A673 (cell line): ENCODE measurements around the gene TENM4.

Experiments used
- EZH2 ChIP-seq: fragments of 200-600 bp; sonication (generic); IDR thresholded peaks from 2 replicates; pipeline ENCODE4 v1.6.1; 2017; ENCODE audit warnings: borderline replicate concordance, low read depth, mild to moderate bottlenecking, mixed read lengths, antibody characterized with exemption, low read length; ENCODE audit not compliant: poor library complexity, severe bottlenecking
- TF ChIP-seq, protein P1 (sequence below): fragments of 300-800, 200-600 bp; sonication (generic); conservative IDR thresholded peaks from 2 replicates; pipeline ENCODE4 v1.5.1; 2017; ENCODE audit warnings: low read depth, mild to moderate bottlenecking, antibody characterized with exemption, low read length, moderate library complexity, mixed read lengths

DNA sequence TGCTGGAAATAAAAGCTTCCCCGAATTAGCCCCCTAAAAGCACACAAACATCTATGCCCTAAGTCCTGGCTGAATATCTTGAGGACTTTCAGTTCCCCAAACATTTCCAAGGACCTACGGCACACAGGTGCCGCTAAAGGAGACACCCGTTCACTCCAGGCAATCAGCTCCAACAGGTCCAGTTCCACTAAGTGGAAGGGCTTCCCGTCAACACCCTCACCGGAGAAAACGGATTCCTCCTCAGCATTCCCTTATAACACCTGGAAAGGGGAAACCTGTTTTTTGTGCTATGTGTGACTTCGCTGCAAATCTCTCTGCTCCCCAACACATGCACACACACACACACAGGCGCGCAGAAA lies 3.9 kb downstream of the TENM4 start:
- TF ChIP-seq, protein P1, sequence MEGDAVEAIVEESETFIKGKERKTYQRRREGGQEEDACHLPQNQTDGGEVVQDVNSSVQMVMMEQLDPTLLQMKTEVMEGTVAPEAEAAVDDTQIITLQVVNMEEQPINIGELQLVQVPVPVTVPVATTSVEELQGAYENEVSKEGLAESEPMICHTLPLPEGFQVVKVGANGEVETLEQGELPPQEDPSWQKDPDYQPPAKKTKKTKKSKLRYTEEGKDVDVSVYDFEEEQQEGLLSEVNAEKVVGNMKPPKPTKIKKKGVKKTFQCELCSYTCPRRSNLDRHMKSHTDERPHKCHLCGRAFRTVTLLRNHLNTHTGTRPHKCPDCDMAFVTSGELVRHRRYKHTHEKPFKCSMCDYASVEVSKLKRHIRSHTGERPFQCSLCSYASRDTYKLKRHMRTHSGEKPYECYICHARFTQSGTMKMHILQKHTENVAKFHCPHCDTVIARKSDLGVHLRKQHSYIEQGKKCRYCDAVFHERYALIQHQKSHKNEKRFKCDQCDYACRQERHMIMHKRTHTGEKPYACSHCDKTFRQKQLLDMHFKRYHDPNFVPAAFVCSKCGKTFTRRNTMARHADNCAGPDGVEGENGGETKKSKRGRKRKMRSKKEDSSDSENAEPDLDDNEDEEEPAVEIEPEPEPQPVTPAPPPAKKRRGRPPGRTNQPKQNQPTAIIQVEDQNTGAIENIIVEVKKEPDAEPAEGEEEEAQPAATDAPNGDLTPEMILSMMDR = no peak
- no peak for TF ChIP-seq EZH2
